ENCODE results near the gene AGPAT2. TPM values are rescaled to one million over a fixed set of nuclear protein-coding genes. Genes with fewer than 3 reads are reported as not detected.

Gene AGPAT2
- total RNA-seq, 2 donors from 2014 or later: 94.2 to 275 TPM

DNA sequence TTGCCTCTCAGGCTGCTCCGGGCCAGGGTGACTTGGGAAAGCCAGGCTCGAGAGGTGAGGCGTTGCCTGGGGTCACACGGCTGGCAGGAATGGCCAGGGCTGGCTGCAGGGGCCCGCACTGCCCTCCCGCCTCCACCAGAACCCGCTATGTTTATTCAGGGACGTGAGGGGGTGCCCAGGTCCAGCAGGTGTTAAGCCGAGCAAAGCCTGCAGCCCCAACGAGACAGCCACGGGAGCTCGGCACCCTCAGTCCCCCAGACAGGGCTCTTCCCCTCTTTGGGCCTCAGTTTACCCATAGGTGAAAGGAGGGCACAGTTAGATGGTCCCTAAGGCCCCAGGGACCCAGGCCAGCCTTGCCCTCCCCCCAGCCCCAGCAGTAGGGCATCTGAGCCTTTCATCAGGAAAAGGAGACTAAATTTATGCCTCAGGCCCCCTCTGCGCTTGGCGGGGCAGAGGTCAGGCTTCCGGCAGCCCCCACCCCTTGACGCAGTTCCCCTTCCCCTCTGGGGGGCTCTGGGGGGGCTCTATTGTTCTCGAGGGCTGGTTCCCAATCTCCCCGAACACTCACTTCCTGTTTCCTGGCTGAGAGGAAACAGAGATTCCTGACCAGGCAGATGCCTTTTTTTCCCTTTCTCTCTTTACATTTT lies 31.6 kb downstream of the AGPAT2 start:
- no peak overlapping the region for H3K4me3 ChIP-seq
- peak; percentile 33 for ATAC-seq

DNA sequence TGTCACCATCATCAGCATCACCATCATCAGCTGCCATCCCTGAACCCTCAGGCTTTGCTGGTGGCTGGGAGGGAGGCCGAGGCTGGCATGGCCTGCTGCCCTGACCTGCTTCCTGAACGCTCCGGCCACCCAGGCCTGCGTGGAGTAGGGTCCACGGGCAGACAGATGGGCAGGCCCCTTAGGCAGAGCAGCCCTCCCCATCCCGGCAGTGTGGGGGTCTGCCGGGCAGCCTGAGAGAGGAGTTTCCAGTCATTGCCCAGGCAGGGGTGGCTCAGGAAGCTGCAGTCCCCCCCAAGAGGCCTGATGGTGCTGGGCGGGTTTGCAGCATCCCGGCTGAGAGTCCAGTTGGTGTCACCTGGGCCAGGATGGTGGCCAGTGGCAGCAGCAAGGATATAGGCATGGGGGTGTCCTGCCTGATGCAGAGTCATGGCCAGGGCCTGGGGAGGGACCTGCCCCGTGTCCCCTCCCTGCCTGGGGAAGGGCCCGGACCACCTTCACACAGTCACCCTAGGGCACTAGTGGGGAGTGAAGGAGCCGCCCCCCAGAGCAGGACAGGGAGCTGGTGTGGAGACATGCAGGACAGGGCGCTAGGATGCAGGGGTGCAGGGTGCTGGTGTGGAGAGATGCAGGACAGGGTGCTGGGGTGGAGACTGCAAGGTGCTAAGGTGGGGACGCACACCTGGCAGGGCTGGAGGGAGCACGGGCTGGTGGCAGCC lies 32.3 kb downstream of the AGPAT2 start:
- Histone ChIP-seq H3K4me3 (no peak overlapping the region), H3K27ac (peak overlapping the region in 2 of 4 donors; percentile 33 to 39), H3K27me3 (peaks cover 0 to 6% of the 10 kb centered on the region in 2 donors), H3K9me3 (no peaks in the 10 kb centered on the region), H3K36me3 (replicated peaks in 1 of 2; ENCODE audit: insufficient read depth in 1 of 2, low read depth in 2 of 2) (no peaks in the 10 kb centered on the region), H3K4me1 (no peaks in the 10 kb centered on the region)
- TF ChIP-seq POLR2A (IDR thresholded peaks at IDR 0.05): no peak
- TF ChIP-seq, protein P1, sequence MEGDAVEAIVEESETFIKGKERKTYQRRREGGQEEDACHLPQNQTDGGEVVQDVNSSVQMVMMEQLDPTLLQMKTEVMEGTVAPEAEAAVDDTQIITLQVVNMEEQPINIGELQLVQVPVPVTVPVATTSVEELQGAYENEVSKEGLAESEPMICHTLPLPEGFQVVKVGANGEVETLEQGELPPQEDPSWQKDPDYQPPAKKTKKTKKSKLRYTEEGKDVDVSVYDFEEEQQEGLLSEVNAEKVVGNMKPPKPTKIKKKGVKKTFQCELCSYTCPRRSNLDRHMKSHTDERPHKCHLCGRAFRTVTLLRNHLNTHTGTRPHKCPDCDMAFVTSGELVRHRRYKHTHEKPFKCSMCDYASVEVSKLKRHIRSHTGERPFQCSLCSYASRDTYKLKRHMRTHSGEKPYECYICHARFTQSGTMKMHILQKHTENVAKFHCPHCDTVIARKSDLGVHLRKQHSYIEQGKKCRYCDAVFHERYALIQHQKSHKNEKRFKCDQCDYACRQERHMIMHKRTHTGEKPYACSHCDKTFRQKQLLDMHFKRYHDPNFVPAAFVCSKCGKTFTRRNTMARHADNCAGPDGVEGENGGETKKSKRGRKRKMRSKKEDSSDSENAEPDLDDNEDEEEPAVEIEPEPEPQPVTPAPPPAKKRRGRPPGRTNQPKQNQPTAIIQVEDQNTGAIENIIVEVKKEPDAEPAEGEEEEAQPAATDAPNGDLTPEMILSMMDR (IDR thresholded peaks at IDR 0.05): no peak
- no peak for ATAC-seq
- DNase-seq: no peak
- intact Hi-C loops (cut with DNase I): no loop called here
- 61 to 64% methylated on average over 6 to 14 of the region's 15 CpGs for WGBS, 2 donors

More for the DNA sequence above, 31.6 kb downstream of the AGPAT2 start:
- DNase-seq: peak in 1 of 4 donors; percentile 20
- intact Hi-C loops (cut with DNase I): no loop called here
- H3K36me3 ChIP-seq (replicated peaks in 1 of 2; ENCODE audit: insufficient read depth in 1 of 2, low read depth in 2 of 2): no peaks in the 10 kb centered on the region
- TF ChIP-seq POLR2A (IDR thresholded peaks at IDR 0.05): no peak
- TF ChIP-seq, protein P1 (IDR thresholded peaks at IDR 0.05): no peak
- H3K9me3 ChIP-seq: no peaks in the 10 kb centered on the region
- H3K4me1 ChIP-seq: no peaks in the 10 kb centered on the region
- H3K27ac ChIP-seq: peak overlapping the region in 2 of 4 donors; percentile 33 to 39
- H3K27me3 ChIP-seq: peaks cover 0 to 6% of the 10 kb centered on the region in 2 donors
- 45 to 57% methylated on average over 6 to 18 of the region's 18 CpGs for WGBS, 2 donors

DNA sequence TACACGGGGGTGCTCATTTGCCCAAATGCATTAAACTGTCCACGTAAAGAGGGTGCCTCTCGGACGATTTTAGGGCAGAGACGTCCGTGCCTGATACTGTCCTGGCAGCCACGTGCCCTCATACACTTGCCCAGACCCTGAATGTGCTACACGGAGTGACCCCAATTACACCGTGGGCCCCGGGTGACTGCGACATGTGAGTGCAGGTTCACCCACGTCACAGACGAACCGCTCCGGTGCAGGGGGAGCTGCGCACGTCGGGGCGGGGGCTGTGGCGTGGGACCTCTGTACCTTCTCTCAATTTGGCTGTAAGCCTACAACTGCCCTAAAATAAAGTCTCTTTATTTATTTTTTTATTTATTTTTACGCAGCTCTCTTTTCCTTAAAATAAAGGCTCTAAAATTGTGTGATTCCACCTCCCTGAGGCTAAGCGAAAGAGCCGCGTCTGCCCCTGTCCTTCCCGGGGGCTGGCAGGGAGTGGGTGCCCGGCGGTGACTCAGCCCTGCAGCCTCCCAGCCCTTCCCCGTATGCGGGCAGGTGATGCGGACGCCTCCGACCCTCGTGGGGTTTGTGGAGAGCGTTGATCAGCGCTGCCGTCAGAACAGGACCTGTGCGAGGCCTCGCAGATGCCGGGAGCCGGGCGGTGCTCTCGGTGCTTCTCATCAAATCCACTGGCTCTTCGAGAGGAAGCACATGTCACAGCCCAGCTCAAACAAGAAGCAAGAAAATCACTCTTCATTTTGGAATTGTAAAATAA lies 33.8 kb downstream of the AGPAT2 start:
- no peak for TF ChIP-seq POLR2A (IDR thresholded peaks at IDR 0.05)
- TF ChIP-seq, protein P1 (IDR thresholded peaks at IDR 0.05): no peak
- no peak for ATAC-seq
- WGBS, 2 donors: 54 to 62% methylated on average over 26 to 43 of the region's 43 CpGs
- no peaks in the 10 kb centered on the region for H3K4me1 ChIP-seq
- no peak overlapping the region for H3K27ac ChIP-seq
- intact Hi-C loops (cut with DNase I): no loop called here
- H3K4me3 ChIP-seq: no peak overlapping the region
- H3K27me3 ChIP-seq: peaks cover 0 to 6% of the 10 kb centered on the region in 2 donors
- H3K9me3 ChIP-seq: no peaks in the 10 kb centered on the region
- DNase-seq: no peak
- H3K36me3 ChIP-seq (replicated peaks in 1 of 2; ENCODE audit: insufficient read depth in 1 of 2, low read depth in 2 of 2): no peaks in the 10 kb centered on the region

DNA sequence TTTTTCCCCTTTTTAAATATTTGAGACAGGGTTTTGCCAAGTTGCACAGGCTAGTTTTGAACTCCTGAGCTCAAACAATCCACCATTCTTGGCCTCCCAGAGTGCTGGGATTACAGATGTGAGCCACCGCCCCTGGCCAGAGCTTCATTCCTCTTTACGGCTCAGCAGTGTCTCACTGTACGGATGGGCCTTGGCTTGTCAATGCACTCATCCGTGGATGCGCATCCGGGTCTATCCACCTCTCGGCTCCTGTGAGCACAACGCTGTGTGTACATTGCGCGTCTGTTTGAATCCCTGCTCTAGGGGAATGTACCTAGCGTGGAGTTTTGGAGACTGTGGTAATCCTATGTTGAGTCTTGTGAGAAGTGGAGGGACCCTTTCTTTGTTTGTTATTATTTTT lies 35.4 kb downstream of the AGPAT2 start:
- Histone ChIP-seq H3K36me3 (replicated peaks in 1 of 2; ENCODE audit: insufficient read depth in 1 of 2, low read depth in 2 of 2) (no peaks in the 10 kb centered on the region), H3K27me3 (no peaks in the 10 kb centered on the region), H3K27ac (no peak overlapping the region), H3K4me1 (no peaks in the 10 kb centered on the region), H3K4me3 (no peak overlapping the region), H3K9me3 (no peaks in the 10 kb centered on the region)
- ATAC-seq (no peak), DNase-seq (no peak)
- TF ChIP-seq, protein P1 (IDR thresholded peaks at IDR 0.05): no peak
- WGBS, 2 donors: 94% methylated on average over 11 of the region's 11 CpGs
- intact Hi-C loops (cut with DNase I): no loop called here

Measured in body of pancreas (tissue), 4 donors.